NCI-H226 (cell line): Measurements from ENCODE around the gene NAV3.
"Not testable (repeated sequence)": the region's sequence is repeated elsewhere in the genome, so short reads cannot be mapped to it uniquely, and the experiment has no call there.

Source experiments
- DNase-seq: peaks from one replicate; pipeline ENCODE4 v3.0.0-alpha.2; 2015

NAV3 gene

DNA sequence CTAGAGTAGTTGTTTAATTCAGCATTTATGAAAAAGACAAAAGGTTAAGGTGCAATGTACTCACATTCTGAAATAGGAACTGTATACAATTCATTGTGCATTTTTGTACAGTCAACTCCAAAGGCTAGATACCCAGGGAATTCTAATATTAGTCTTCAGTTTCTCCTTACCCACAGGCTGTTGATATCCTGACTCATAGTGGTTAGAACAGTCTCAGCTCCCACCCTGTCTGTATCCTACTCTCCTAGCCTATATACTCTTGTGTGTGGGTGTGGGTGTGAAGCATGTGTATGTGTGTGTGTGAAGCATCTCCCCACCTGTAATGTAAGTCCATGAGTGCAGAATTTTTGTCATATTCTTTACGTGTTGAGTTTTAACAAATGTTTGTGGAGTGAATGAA lies 229.5 kb downstream of the NAV3 start:
- peak; percentile 44 for DNase-seq

DNA sequence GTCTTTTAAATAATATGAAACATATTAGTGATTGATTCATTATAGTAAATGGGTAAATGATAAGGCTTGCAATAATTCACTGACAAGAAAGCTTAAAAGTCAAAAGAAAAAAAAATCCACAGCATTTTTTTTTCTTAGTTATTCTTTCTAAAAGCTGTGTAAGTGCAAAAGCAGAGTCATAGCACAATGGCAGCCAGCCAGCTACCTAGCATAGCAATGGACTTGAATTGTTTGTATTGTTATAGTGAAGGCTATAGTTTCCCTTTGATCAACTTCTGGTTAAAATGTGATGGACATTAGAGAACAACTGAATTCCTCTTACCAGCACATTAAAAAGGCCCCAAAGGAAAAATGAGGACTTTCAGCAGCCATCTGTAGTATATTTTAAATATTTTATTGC lies 232.1 kb downstream of the NAV3 start:
- no peak for DNase-seq

DNA sequence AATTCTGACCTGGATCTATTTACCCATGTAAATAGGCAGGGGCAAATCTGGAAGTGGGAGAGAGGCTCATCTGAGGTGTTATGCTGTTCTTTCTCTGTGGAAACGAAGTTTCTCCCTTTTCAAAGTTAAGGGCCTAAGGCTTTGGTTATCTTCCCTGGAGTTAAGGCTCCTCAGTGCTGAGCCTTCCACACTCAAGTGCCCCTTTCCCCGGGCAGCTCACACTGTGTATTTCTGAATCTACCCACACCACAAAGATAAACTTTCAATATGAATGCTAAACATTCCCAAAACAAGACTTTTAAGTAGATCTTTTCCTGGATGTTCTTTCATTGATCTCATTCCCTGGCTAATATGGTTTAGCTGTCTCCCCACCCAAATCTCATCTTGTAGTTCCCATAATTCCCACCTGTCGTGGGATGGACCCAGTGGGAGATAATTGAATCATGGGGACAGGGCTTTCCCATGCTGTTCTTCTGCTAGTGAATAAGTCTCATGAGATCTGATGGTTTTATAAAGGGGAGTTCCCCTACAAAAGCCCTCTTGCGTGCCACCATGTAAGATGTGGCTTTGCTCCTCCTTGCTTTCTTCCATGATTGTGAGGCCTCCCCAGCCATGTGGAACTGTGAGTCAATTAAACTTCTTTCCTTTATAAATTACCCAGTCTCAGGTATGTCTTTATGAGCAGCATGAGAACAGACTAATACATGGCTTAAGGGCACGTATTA lies 251.1 kb downstream of the NAV3 start:
- no peak for DNase-seq

GRCh38 chr12:78085542-78086182 lies 255.0 kb downstream of the NAV3 start:
- peak; percentile 31 for DNase-seq

DNA sequence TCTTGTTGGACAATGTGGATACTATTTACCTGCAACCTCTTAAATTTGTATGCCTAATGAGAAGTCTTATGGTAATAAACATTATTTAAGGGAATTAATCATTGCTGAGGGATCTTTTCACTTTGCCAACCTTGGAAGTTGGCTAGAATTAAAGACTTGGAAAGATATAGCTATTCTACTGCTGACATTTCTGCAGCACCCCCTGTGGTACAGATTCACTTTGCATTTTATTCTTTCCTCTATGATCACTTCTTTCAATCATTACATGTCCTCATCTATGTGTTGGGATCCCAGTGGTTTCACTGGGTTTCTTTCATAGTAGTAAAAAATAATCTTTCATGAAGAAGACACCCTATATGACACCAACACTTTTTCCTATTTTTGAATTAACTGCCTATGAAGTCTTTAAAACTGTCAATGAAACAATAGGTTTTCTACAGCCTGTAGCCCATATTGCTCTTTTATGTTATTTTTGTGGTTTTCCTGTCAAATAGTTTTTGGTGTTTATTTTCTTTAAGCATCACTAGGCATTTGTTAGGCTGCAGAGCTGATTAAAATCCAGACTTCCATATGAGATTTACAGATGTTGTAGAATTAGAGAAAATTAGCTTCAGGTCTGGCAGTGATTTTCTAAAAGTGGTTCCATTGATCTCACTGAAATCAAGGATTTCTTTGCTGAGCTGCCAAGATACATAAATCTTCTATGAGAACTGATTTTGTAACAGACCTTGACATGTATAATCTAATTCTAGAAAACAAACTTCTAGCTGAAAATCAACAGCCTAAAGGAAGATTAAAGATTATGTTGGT lies 256.1 kb downstream of the NAV3 start:
- DNase-seq = no peak

GRCh38 chr12:78087363-78087675 lies 256.6 kb downstream of the NAV3 start:
- DNase-seq = no peak

DNA sequence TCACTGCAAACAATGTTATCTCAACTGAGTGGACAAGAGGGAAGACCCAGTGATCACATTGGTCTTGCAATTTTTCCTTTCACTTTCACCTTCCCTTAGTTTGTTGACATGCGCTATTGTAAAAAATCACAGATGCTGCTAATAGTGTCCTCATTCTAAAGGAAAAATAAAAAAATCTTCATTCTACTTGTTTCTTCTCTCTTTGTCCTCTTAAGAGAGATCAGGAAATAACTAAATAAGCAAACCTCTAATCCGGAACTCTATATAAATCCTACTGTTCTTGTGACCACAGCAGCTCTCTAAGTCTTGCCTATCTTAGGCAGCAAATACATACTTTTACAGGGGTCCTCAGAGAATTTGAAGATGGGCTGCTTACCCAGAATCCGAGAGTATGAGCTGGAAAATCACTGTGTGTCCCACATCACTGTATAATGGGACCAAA lies 257.7 kb downstream of the NAV3 start:
- no peak for DNase-seq

DNA sequence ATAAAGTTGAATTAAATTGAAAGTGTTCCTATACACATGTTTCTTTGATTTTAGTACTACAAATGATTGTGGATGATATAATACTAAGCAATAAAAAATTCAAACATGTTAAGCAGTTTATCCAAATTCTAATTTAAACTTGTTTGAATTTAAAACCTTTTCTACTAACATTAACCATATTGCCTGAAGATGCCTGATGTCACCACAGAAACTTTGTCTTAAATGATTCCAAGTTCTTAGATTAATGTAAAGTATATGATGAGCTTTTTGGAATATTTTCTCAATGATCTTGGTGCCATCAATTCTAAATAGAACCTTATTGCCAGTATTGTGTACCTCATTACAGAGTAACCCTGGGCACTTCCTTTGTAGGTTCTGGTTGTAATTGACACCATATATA lies 259.6 kb downstream of the NAV3 start:
- DNase-seq = no peak

- no peak for DNase-seq
Measured at GRCh38 chr12:78095623-78096022, 264.9 kb downstream of the NAV3 start.

DNA sequence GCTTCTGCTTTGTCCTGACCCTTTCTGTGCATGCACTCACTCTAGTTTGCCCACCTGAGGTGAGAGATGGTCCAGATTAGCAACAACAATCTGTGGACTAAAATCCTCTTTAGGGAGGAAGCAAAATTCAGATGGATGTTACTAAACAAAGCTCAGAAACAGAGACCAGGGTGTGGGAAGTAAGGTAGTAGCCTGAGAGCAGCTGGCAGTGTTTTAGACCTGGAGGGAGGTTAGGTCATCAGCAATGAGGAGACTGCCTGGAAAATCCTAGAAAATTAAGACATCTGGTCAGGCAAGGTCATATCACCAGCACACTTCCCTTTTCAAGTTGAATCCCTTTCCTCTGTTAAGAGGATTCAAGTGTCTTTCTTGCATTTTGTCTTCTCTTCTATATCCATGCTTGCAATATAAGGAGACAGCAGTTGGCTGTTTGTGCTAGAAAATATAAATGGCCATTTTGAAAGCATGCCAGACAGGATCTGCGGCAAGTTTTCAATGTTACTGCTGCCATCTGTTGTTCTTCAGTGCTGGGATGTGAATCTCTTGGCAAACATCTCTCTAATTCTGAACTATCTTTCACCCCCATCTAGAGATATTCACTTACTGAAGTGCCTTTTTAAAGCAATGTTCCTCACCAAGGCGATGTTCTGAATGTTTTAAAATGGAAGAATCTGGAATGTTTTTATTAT lies 266.4 kb downstream of the NAV3 start:
- DNase-seq = no peak

DNA sequence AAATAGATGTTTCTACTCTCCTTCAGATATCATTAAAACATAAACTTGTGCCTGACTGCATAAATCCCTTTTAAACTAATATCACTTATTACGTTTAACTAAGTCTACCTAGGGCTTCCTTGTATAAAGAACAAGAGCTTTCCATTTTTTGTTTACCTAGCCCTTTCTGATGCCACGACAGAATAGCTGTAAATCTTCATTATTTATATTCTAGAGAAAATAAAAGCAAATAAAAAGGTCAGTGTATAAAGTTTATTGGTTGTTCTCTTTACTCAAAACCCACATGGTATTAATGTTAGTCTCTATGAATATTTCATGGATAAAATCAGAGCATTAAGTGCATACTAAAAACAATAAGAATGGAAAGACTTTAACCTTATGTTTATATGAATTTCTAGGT lies 269.1 kb downstream of the NAV3 start:
- DNase-seq = no peak

- DNase-seq = no peak
Measured at GRCh38 chr12:78101113-78101876, 270.6 kb downstream of the NAV3 start.

DNA sequence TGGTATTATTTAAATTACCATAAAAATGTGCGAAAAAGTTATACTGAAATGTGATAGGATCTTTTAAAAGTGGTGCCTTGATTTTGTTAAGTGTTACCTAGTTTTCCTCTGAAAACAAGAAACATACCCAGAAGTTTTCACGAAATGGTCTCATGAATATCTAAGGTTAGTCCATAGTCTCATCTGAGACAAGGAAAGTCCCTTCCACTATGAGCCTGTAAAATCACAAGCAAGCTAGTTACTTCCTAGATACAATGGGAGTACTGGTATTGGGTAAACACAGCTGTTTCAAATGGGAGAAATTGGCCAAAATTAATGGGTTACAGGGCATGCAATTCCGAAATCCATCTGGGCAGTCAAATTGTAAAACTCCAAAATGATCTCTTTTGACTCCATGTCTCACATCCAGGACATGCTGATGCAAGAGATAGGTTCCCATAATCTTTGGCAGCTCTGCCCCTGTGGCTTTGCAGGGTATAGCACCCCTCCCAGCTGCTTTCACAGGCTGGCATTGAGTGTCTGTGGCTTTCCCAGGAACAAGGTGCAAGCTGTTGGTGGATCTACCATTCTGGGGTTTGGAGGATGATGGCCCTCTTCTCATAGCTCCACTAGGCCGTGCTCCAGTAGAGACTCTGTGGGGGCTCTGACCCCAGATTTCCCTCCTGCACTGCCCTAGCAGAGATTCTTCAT lies 271.4 kb downstream of the NAV3 start:
- DNase-seq = no peak

- DNase-seq = not testable (repeated sequence)
Measured at GRCh38 chr12:78102801-78103200, 272.1 kb downstream of the NAV3 start.

GRCh38 chr12:78115889-78116288 lies 285.2 kb downstream of the NAV3 start:
- peak; percentile 14 for DNase-seq

DNA sequence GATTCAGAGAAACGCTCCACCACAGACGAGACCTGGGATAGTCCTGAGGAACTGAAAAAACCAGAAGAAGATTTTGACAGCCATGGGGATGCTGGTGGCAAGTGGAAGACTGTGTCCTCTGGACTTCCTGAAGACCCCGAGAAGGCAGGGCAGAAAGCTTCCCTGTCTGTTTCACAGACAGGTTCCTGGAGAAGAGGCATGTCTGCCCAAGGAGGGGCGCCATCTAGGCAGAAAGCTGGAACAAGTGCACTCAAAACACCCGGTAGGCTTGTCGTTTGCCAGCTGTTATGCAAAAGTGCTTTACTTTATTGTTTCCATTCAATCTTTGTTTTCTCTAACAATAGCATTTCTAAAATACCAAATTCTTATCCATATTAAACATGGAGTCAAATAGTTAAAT lies 287.3 kb downstream of the NAV3 start:
- DNase-seq = no peak

DNA sequence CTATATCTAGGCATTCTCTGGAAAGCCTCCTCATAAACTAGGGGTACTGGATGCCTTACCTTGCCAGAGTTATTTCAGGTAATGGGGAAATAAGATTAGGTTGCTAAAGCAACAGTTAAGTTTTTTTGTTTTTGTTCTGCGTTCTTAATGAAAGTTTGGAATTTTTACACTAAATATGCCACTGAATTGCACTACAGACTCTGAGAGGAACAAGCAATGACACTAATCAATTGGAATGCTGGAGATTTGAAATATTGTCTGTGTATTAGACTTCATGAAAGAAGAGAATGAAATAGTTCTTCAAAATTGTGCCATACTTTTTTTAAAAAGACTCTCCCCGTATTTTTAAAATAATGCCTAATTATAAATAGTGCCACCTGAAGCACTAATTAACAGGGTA lies 287.8 kb downstream of the NAV3 start:
- DNase-seq = no peak

GRCh38 chr12:78119351-78119918 lies 288.7 kb downstream of the NAV3 start:
- DNase-seq = no peak

DNA sequence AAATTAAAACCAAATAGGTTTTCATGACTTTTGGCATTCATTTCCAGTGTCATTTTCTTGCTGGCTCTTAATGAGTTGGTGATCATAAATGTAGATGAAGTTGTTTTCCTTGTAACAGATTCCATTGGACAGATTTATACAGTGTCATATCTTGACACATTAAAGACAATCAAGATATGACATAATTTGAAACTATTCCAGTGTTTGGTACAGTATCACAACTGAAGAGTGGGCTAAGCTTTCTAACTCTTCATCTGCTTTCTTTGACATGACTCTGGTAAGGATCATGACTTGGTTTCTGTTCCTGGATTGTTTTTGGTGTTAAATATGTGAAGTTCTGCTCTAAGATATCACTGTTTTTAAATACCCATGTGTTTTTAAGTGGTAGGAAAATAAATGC lies 289.6 kb downstream of the NAV3 start:
- DNase-seq = no peak

GRCh38 chr12:78120866-78121560 lies 290.3 kb downstream of the NAV3 start:
- DNase-seq = no peak
